HEK293 (cell line): ENCODE data around the gene LCE3A.

Experiments
- ZNF18 ChIP-seq: fragments of 450-650 bp; formaldehyde crosslinking; IDR thresholded peaks from 2 replicates; pipeline ENCODE4 v1.5.1; 2016; ENCODE audit warnings: missing biosample characterization, missing genetic modification characterization
- ZNF274 ChIP-seq, 2 experiments: fragments of 200-500 bp in 1 of 2; fragments of 450-650 bp in 1 of 2; sonication (Bioruptor generic) in 1 of 2; formaldehyde crosslinking in 1 of 2; IDR thresholded peaks; 2 replicates each; pipeline versions ENCODE4 v1.5.1 to v1.6.1; 2014 to 2016; ENCODE audit warnings: borderline replicate concordance in 1 of 2, inconsistent platforms in 1 of 2, low read length in 1 of 2, missing biosample characterization in 1 of 2, missing genetic modification characterization in 1 of 2
- ZNF513 ChIP-seq: fragments of 450-650 bp; IDR thresholded peaks from 2 replicates; pipeline ENCODE4 v1.5.1; 2018; ENCODE audit warnings: missing biosample characterization, missing genetic modification characterization

GRCh38 chr1:152613511-152613910 lies 9.4 kb downstream of the LCE3A start, which contains the start of gene LCE3B:
- TF ChIP-seq ZNF513 (tag by site-specific recombination) (no peak), ZNF18 (tag by site-specific recombination) (no peak), ZNF274 (IDR thresholded peaks at IDR 0.05; ENCODE audit: low read length) (no peak), ZNF274 (tag by site-specific recombination; IDR thresholded peaks at IDR 0.05; ENCODE audit: borderline replicate concordance) (no peak)
